Endometrial microvascular endothelial cells (primary cell): ENCODE results near the gene NUDT2. TPM values are rescaled to one million over a fixed set of nuclear protein-coding genes. Genes with fewer than 3 reads are reported as not detected.
"Not testable (repeated sequence)": the region's sequence is repeated elsewhere in the genome, so short reads cannot be mapped to it uniquely, and the experiment has no call there.

Experiments used
- in situ Hi-C: cut with HindIII; loops from 2 replicates; pipeline ENCODE4 v1.10.0; 2017; ENCODE audit warnings: low sequenced_read_pairs, low pct_unique_long_range_greater_than_20kb; ENCODE audit errors: inconsistent ontology term
- total RNA-seq: library from RNA; depleted of rRNA; stranded (reverse); fragments of >200 nt; gene quantifications from one replicate; pipeline ENCODE4 v1.2.3, GENCODE V29; 2015; ENCODE audit errors: inconsistent ontology term

NUDT2 gene
- total RNA-seq: 57.6 TPM

- in situ Hi-C loops: no loop called here
Observed at GRCh38 chr9:34328987-34329832, at the start of gene NUDT2, which contains the start of gene KIF24. TSS of gene NUDT2 (plus strand) at chr9:34329569. CDS start at chr9:34339040, 9,471 bp downstream. TSS of gene KIF24 (minus strand) at chr9:34329268. CDS start at chr9:34311346, 17,922 bp downstream.

- in situ Hi-C loops: no loop called here
Observed at GRCh38 chr9:34282096-34282495, 47.3 kb upstream of the NUDT2 start.

GRCh38 chr9:34289159-34289558 is 40.2 kb upstream of the NUDT2 start:
- in situ Hi-C loops: no loop called here

DNA sequence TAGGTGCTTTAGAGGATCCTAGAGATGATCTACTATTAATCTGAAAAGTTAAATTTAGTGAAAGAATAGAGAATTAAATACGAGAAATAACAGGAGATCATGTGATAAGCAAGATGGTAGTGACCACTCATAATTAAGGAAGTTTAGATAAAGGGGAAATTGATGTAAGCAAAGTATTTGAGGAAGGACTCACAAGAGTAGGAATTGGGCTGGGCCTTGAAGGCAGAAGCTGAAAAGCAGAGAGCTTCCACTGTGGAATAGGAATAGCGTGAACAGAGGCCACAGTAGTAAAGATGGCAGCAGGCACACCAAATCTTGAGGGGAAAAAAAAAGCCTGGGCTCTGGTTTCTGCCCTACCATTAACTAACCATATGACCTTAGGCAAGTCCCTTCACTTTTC is 38.3 kb upstream of the NUDT2 start:
- in situ Hi-C loops: no loop called here

GRCh38 chr9:34291423-34291822 is 37.9 kb upstream of the NUDT2 start:
- in situ Hi-C loops: no loop called here

GRCh38 chr9:34292552-34292951 is 36.8 kb upstream of the NUDT2 start:
- in situ Hi-C loops: no loop called here

DNA sequence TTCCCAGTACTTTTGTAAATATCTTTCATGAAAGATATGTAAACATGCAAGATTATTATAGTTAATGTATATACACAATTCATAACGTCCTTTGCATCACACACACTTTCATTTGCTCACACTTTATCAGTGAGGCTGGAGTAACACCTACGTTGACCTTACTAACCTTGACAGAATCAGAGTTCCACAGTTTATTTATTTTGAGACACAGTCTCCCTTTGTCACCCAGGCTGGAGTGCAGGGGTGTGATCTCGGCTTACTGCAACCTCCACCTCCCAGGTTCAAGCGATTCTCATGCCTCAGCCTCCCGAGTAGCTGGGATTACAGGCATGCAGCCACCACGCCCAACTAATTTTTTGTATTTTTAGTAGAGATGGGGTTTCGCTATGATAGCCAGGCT is 28.3 kb upstream of the NUDT2 start:
- in situ Hi-C loops: not testable (repeated sequence)

GRCh38 chr9:34308316-34308715 is 21.1 kb upstream of the NUDT2 start:
- in situ Hi-C loops: not testable (repeated sequence)

- in situ Hi-C loops: no loop called here
Observed at GRCh38 chr9:34310215-34310614, 19.2 kb upstream of the NUDT2 start.

DNA sequence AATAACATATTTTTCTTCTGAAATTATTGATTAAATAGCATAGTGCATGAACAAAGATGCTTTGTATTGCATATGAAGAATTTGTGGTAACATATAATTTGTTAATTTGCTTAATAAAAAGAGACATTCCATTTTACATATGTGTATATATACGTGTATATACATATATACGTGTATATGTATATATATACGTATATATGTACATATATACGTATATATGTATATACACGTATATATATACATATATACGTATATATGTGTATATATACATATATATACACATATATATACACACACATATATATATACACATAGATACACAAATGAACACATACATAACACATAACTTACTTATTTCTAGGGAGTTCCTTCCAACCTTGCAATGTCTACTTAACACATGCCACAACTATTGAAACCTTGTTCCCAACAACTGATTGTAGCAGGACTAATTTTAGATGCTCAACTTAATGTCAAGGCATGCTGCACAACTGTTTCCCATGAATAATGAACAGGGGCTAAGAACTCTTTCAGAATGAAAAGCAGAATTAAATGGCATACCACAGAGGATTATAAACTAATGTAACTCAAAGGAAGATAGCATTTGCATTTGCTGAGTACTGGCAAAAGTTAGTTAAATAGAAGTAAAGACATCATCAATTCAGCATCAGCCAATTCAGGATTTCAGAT is 17.7 kb upstream of the NUDT2 start:
- in situ Hi-C loops: no loop called here

GRCh38 chr9:34317436-34317835 is 11.9 kb upstream of the NUDT2 start:
- in situ Hi-C loops: no loop called here

DNA sequence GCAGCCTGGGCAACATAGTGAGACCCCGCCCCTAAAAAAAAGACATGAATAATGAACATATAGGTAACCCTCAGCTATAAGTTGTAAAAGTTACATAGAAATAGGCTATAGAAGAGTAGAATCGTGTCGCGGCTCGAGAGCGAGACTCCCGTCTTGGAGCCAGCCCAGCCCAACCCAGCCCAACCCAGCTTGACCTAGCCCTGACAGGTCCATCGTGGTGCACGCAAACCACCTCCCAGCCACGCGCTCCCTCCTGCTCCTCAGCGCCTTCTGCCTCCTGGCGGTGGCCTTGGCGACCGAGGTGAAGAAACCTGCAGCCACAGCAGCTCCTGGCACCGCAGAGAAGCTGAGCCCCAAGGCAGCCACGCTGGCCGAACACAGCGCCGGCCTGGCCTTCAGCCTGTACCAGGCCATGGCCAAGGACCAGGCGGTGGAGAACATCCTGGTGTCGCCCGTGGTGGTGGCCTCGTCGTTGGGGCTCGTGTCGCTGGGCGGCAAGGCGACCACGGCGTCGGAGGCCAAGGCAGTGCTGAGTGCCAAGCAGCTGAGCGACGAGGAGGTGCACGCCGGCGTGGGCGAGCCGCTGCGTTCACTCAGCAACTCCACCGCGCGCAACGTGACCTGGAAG is 11.1 kb upstream of the NUDT2 start:
- in situ Hi-C loops: no loop called here

DNA sequence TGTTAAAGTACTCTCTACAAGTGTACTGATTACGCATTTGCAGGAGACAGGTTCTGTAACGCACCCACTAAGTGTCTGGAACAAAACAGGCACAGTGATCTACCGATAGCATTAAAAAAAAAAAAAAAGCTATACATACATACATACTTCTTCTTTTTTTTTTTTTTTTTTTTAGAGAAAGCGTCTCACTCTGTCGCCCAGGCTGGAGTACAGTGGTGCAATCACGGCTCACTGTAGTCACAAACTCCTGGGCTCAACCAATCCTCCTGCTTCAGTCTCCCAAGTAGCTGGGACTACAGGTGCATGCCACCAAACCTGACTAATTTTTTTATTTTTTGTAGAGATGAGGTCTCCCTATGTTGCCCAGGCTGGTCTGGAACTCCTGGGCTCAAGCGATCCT is 7.9 kb upstream of the NUDT2 start:
- in situ Hi-C loops: no loop called here

- in situ Hi-C loops: no loop called here
Observed at GRCh38 chr9:34322899-34323591, 6.3 kb upstream of the NUDT2 start.

- in situ Hi-C loops: no loop called here
Observed at GRCh38 chr9:34326690-34327089, 2.7 kb upstream of the NUDT2 start.

DNA sequence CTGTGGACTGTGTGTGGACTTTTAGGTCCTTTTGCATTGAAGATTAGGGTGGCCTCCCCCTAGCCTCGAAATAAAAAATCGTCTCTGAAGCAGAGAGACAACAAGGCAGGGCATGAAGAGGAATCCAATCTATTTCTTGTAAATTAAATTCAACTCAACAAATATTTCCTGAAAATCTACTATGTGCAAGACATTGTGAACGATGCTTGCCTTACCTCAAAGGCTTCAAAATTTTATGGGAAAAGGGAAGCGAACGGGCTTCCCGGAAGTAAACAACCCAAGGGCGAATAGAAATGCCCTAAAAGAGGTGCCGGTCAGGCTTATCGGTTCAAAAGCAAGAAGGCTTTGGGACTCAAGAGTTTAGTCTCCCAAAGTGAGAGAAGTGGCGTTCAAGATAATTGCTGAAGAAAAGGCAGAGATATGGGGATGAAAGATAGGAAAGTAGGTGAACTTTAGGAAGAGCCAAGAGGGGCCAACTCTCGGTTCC is 826 bp upstream of the NUDT2 start:
- in situ Hi-C loops: no loop called here

DNA sequence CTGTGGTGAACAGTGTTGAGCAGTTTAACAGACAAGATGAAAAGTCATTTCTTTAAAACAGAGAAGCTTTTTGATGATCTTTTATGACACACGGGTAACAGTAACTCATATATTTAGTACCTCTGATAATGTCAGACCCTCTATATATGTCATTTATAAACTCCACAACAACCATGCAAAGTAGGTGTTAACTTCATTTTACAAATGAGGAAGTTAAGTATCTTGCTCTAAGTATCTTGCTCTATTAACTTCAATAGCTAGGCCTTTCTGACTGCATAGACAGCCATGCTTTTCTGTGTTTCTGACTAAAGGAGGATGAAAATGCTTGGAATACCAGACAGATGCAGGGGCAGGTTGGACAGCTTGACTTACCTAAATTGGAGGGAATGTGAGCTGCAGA is 1.8 kb downstream of the NUDT2 start:
- in situ Hi-C loops: no loop called here

DNA sequence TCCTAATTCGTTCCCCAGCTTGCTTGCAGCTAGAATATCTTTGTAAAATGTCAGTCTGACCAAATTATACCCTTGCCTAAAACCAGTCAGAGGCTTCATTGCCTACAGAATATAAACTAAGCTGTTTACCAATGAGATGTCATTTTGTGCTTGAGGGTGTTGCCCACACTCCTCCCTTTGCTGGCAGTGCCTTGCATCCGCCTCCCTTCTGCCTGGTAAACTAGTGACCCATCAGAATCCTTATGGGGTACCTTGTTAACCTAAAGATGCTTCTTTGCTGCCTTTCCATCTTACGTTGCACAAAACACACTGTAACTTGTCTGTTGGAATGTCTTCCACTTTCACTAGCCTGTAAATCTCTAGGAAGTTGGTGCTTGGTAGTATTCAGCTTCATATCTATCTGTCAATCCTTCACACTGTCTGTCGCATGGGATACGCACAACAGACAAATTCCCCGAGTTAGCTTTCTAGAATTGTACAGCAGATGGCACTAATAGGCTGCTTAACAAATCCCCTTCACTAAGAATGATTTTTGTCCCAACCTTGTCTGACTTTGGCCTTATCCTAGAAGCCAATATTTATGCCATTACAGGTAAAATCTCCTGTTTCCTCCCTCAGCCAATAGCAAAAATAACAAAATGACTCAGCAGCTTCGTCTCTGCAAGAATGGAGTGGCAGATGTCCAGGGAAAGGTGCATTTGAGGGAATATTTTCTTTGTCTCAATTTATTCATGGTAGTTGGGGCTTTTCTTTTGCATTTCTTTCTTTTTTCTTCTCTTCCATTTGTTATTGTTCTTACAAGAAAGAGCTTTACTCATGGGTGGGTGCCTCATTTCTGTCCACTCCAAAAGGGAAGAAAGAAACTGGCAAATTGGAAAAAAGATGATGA is 3.0 kb downstream of the NUDT2 start:
- in situ Hi-C loops: no loop called here
